Gastroesophageal sphincter (tissue), 3 donors: ENCODE measurements around the gene GPX4.

Source experiments
- EP300 ChIP-seq: sonication (generic); formaldehyde crosslinking; IDR thresholded peaks from one replicate; pipeline ENCODE4 v1.6.1; 2017; ENCODE audit warnings: antibody characterized with exemption, mild to moderate bottlenecking
- POLR2A ChIP-seq, 2 donors: fragments of 450-650 bp; IDR thresholded peaks; one replicate each; pipeline ENCODE4 v1.6.1; 2017; ENCODE audit warnings: antibody characterized with exemption in 2 of 2, mild to moderate bottlenecking in 2 of 2, moderate library complexity in 1 of 2
- POLR2AphosphoS5 ChIP-seq: sonication (generic); formaldehyde crosslinking; IDR thresholded peaks from one replicate; pipeline ENCODE4 v1.6.1; 2017; ENCODE audit warnings: antibody characterized with exemption
- TF ChIP-seq, protein P1 (sequence below), 4 experiments: fragments of 200-600 bp in 2 of 4; fragments of 450-650 bp in 2 of 4; sonication (generic) in 1 of 4; IDR thresholded peaks; one replicate each; pipeline ENCODE4 v1.5.1; 2017 to 2019; ENCODE audit warnings: antibody characterized with exemption in 4 of 4, mild to moderate bottlenecking in 2 of 4, moderate library complexity in 2 of 4

DNA sequence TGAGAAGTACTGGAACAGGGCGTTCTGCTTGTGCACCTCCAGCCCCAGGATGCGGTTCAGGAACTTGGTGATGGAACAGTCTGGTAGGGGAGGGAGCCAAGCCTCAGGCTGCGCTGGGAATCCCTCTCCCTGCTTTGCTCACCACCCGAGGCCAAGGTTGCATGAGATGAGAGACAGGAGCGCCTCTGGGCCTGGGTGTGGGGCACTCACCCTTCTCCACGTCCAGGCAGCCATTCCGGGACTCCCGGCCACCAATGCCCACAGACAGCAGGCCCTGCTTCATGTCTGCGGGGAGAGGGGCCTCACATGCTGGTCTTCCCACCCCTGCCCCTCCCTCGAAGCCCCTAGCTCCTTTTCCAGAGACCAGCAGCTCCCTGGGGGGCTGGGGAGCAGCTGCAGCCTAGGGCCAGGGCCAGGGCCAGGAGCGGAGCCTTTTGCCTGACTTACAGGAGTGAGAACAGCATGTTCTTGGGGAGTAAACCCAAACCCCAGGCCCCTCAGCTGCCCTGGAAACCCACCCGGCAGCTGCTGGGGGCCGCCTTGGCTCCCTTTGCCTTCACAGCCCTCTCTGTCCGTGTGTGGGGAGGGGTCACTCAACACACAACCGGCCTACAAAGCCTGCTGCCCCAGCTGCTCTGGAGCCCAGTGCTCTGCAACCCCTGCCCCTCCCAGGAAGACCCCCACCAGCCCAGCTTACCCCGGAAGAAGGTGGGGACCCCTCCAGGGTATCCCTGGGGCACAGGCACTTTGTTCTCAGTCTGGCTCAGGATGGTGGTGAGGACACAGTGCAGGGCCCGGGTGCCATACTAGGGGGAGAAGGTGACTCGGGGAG lies 7.2 kb downstream of the GPX4 start:
- TF ChIP-seq, protein P1, sequence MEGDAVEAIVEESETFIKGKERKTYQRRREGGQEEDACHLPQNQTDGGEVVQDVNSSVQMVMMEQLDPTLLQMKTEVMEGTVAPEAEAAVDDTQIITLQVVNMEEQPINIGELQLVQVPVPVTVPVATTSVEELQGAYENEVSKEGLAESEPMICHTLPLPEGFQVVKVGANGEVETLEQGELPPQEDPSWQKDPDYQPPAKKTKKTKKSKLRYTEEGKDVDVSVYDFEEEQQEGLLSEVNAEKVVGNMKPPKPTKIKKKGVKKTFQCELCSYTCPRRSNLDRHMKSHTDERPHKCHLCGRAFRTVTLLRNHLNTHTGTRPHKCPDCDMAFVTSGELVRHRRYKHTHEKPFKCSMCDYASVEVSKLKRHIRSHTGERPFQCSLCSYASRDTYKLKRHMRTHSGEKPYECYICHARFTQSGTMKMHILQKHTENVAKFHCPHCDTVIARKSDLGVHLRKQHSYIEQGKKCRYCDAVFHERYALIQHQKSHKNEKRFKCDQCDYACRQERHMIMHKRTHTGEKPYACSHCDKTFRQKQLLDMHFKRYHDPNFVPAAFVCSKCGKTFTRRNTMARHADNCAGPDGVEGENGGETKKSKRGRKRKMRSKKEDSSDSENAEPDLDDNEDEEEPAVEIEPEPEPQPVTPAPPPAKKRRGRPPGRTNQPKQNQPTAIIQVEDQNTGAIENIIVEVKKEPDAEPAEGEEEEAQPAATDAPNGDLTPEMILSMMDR (IDR thresholded peaks at IDR 0.05), result no peak
- TF ChIP-seq POLR2A (IDR thresholded peaks at IDR 0.05) (no peak), POLR2AphosphoS5 (no peak), EP300 (no peak)
